RWPE1 (cell line): ENCODE results near the gene SLC24A4.
A peak's percentile ranks its signal among the peaks of the same experiment; 100 is the strongest.

Experiments
- CTCF ChIA-PET: fragments of 350-600 bp; sonication (Branson Sonifier 250); formaldehyde crosslinking; extraction: SDS; loops from one replicate; lab custom pipeline; 2021; lab: Yijun Ruan, JAX
- POLR2A ChIA-PET: fragments of 400-600 bp; formaldehyde crosslinking; extraction: SDS; loops from one replicate; lab custom pipeline; 2020; ENCODE audit warnings: antibody characterized with exemption; ENCODE audit not compliant: low non-redundant PET; lab: Yijun Ruan, JAX
- DNase-seq: peaks from one replicate; pipeline ENCODE4 v3.0.0; 2012; ENCODE audit warnings: low spot score
- H3K27ac ChIP-seq: fragments of 450-650 bp; 2 replicates; pipeline ENCODE4 v1.5.1; 2017
- TF ChIP-seq, protein P1 (sequence below): fragments of 450-650 bp; conservative IDR thresholded peaks from 2 replicates; pipeline ENCODE4 v1.5.1; 2017; ENCODE audit warnings: low read depth, mild to moderate bottlenecking

The SLC24A4 gene

DNA sequence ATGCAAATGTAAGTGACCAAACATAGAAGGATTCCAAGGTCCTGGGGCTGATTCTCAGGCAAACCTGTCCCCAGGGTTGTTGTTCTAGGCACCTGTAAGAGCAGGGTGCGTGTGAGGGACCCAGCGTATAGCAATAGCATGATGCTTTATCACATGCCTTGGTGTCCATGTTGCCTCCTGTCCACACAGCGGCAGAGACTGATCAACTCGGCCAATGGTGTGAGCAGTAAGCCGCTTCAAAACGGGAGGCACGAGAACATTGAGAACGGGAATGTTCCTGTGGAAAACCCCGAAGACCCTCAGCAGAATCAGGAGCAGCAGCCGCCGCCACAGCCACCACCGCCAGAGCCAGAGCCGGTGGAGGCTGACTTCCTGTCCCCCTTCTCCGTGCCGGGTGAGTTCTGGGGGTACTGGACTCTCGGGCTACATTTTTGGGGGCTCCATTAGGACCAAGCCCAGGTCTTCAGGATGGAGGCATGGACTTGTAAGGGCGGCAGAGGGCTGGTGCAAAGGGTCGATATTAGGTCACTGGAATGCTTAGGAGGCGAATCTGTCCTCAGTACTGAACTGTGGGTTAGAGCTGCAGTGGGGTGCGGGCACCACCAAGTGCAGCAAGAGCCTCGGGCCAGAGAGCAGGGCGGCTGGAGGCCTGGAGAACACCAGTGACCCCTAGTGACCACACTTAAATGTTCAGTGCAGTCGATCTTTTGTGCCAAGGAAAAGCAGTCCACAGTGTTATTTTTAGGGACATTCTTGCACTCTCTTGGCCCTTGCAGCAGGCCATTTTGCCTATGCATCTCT, 133.4 kb downstream of the SLC24A4 start:
- ChIA-PET POLR2A (no interaction called here), CTCF (no interaction called here)
- H3K27ac ChIP-seq: no peak overlapping the region
- peak; percentile 44 for DNase-seq
- TF ChIP-seq, protein P1, sequence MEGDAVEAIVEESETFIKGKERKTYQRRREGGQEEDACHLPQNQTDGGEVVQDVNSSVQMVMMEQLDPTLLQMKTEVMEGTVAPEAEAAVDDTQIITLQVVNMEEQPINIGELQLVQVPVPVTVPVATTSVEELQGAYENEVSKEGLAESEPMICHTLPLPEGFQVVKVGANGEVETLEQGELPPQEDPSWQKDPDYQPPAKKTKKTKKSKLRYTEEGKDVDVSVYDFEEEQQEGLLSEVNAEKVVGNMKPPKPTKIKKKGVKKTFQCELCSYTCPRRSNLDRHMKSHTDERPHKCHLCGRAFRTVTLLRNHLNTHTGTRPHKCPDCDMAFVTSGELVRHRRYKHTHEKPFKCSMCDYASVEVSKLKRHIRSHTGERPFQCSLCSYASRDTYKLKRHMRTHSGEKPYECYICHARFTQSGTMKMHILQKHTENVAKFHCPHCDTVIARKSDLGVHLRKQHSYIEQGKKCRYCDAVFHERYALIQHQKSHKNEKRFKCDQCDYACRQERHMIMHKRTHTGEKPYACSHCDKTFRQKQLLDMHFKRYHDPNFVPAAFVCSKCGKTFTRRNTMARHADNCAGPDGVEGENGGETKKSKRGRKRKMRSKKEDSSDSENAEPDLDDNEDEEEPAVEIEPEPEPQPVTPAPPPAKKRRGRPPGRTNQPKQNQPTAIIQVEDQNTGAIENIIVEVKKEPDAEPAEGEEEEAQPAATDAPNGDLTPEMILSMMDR: peak; percentile 25; the same call in 1 of the 2 replicates

DNA sequence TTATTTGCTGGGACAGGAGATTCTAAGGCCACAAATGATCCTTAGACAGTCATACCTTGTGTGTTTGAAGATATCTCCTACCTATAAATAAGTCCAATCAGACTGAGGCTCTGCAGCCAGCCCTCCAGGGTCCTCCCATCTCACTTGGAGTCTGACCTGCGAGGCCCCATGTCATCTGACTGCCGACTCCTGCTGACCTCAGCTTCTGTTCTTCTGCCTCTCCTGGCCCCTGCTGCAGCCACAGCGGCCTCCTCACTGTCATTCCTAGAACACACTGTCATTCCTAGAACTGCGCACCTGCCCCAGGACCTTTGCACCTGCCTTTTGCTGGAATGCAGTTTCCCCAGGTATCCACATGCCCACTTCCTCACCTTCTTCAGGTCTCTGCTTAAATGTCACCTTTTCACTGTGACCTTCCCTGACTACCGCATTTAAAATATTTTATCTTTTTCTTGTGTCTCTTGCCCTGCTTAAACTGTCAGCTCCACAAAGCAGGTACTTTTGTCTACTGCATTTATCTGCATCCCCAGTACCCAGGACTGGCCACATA, 134.1 kb downstream of the SLC24A4 start:
- ChIA-PET POLR2A (no interaction called here), CTCF (interaction anchor here (0.6 kb wide), 1 partner anchor 322 kb away, joined by 4 read pairs; no protein-coding TSS in a partner anchor)
- TF ChIP-seq, protein P1: no peak
- no peak for DNase-seq
- no peak overlapping the region for H3K27ac ChIP-seq

DNA sequence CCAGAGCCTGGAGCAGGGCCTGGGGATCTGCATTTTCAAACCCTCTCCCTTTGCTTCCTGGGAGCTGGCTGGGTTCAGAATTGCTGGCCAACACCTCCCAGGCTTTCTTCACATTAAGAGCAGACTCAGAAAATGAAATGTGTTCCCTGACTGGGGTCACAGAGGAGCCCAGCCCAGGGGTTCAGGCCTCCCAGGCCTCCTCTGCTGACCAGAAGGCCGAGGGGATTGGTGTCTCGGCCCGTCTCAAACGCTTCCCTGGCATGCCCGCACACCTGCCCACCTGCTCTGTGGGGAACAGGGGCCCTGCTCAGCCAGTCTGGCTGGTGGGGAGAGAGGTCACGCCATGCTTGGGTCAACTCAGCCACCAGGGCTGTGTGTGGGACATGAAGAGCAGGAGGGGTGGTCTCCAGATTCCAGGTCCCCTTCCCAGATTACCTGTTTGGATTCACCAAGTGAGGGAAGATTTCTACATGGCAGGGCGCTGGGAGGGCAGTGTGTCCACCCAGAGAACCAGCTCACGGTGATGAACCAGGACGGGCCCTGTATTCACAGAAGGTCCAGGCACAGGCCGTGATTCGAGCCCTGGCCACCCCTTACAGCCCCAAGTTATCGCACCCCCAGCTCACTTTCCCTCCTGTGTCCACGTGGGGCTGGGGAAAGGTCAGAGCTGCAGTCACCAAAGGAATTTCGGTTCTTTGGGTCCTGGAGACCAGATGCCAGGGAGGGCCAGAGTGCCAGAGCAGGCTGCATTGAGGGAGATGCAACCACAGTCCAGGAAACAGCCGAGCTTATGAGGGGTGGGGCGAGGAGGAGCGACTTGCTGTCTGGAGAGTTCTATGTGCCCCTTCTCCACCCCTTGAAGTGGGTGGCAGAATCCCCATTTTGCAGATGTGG, 135.4 kb downstream of the SLC24A4 start:
- ChIA-PET CTCF (interaction anchor here (0.5 kb wide), 1 partner anchor 260 kb away, joined by 5 read pairs; no protein-coding TSS in a partner anchor), POLR2A (no interaction called here)
- no peak overlapping the region for H3K27ac ChIP-seq
- TF ChIP-seq, protein P1: no peak
- no peak for DNase-seq

DNA sequence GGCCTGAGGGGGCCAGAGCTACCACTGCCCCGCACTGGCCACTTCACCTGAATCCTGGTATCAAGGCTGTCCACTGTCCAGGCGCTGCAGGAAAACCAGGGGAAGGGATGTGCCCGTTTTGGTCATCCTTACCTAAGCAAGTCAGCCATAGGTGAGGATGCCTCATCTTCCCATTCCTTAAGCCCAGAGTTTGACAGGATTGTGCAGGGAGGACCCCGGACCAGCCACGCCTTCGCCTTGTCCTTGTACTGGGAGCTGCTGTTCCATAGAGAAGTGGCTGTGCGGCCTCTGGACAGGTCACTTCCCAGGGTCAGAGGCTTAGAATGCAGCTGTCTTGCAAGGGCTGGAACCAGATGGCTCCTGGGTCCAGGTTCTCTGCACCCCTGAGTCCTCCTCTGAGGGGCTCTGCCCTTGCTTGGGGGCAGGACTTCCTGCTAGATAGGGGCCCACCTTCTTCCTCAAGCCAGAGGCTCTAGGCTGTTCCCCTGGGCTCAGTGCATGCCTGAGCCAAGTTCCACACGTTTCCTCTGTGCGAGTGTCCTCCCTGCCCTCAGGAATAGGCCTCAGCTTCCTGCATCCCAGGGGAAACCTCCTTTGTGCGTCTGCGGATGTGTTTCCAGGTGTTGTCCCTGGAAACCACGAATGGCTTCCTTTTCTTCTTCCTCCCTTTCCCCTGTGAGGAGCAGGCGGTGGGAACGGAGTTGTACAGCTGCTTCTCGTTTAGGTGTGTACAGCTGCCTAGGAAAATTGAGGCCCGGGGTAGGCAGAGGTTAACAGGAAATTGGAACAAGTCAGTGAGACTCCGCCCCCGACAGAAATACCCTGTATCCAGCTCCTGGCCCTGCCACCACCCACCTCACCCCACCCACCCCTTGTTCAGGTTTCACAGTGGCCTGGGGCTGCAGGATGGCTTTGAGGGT, 136.3 kb downstream of the SLC24A4 start:
- TF ChIP-seq, protein P1: no peak
- CTCF ChIA-PET: no interaction called here
- POLR2A ChIA-PET: no interaction called here
- DNase-seq: no peak
- H3K27ac ChIP-seq: no peak overlapping the region

DNA sequence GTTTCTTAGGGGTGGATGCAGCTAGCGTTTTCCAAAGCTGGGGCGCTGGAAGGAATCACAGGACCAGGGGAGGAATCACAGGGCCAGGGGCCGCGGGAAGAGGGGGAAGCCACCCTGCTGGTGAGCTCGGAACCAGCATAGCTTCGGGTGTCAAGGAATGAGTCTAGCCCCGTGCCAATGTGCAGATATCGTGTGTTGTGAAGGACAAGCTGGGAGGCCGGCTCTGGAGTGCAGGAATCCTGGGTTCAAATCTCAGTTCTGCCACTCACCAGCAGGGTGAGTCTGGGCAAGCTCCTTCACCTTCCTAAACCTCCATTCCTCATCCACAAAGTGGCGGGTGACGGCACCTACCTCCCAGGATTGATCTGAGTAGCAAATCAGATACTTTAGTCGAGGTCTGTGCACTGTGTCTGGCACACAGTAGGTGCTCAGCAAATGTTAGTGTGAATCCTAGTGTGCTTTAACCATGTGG, 137.0 kb downstream of the SLC24A4 start:
- H3K27ac ChIP-seq: no peak overlapping the region
- TF ChIP-seq, protein P1: no peak
- ChIA-PET POLR2A (no interaction called here), CTCF (no interaction called here)
- no peak for DNase-seq
